A673 (cell line): ENCODE measurements around the gene LRP1B. TPM values are rescaled to one million over a fixed set of nuclear protein-coding genes. Genes with fewer than 3 reads are reported as not detected.

Source experiments
- BruUV-seq: library from RNA; stranded (reverse); fragments of 400-500 nt; replicated peaks from 2 replicates; lab custom pipeline; 2021; lab: Mats Ljungman, UMichigan
- CTCF ChIA-PET: fragments of 300-600 bp; sonication (Branson Sonifier 250); formaldehyde crosslinking; loops from one replicate; lab custom pipeline; 2022; ENCODE audit warnings: antibody characterized with exemption; lab: Charles Lee
- POLR2A ChIA-PET: fragments of 300-600 bp; sonication (Branson Sonifier 250); formaldehyde crosslinking; loops from one replicate; lab custom pipeline; 2022; ENCODE audit warnings: antibody characterized with exemption; ENCODE audit not compliant: low non-redundant PET; lab: Charles Lee
- DNase-seq: peaks from one replicate; pipeline ENCODE4 v3.0.0-alpha.2; 2015; ENCODE audit warnings: low spot score
- H3K27ac ChIP-seq: fragments of 200-600 bp; sonication (generic); 2 replicates; pipeline ENCODE4 v1.5.1; 2016; ENCODE audit warnings: mixed run types, low read depth, mild to moderate bottlenecking, mixed read lengths, antibody characterized with exemption, low read length; ENCODE audit not compliant: poor library complexity, severe bottlenecking
- H3K27me3 ChIP-seq: fragments of 200-600 bp; sonication (generic); replicated peaks from 2 replicates; pipeline ENCODE4 v1.6.1; 2017; ENCODE audit warnings: mixed run types, low read depth, mild to moderate bottlenecking, mixed read lengths, antibody characterized with exemption, low read length; ENCODE audit not compliant: insufficient read depth, poor library complexity
- H3K36me3 ChIP-seq: fragments of 200-600 bp; sonication (generic); 2 replicates; pipeline ENCODE4 v1.6.1; 2016; ENCODE audit warnings: mixed run types, mild to moderate bottlenecking, mixed read lengths, antibody characterized with exemption, low read length; ENCODE audit not compliant: insufficient read depth, poor library complexity, severe bottlenecking
- H3K4me1 ChIP-seq: fragments of 200-600 bp; sonication (generic); 2 replicates; pipeline ENCODE4 v1.6.1; 2017; ENCODE audit warnings: mixed run types, mild to moderate bottlenecking, mixed read lengths, antibody characterized with exemption, low read length; ENCODE audit not compliant: insufficient read depth, poor library complexity, severe bottlenecking
- H3K4me3 ChIP-seq: fragments of 200-600 bp; sonication (generic); 2 replicates; pipeline ENCODE4 v1.5.1; 2016; ENCODE audit warnings: low read depth, mixed run types, mild to moderate bottlenecking, mixed read lengths, low read length; ENCODE audit not compliant: poor library complexity, severe bottlenecking
- H3K9me3 ChIP-seq: fragments of 200-600 bp; sonication (generic); 2 replicates; pipeline ENCODE4 v1.6.1; 2016; ENCODE audit warnings: mixed run types, low read depth, mild to moderate bottlenecking, mixed read lengths, antibody characterized with exemption, low read length; ENCODE audit not compliant: poor library complexity, severe bottlenecking
- CTCF ChIP-seq: fragments of 300-800, 200-600 bp; sonication (generic); conservative IDR thresholded peaks from 2 replicates; pipeline ENCODE4 v1.5.1; 2017; ENCODE audit warnings: low read depth, mild to moderate bottlenecking, antibody characterized with exemption, low read length, moderate library complexity, mixed read lengths
- EZH2 ChIP-seq: fragments of 200-600 bp; sonication (generic); IDR thresholded peaks from 2 replicates; pipeline ENCODE4 v1.6.1; 2017; ENCODE audit warnings: borderline replicate concordance, low read depth, mild to moderate bottlenecking, mixed read lengths, antibody characterized with exemption, low read length; ENCODE audit not compliant: poor library complexity, severe bottlenecking
- intact Hi-C: fragments of 100-400 bp; cut with micrococcal nuclease; formaldehyde crosslinking; loops from one replicate; pipeline ENCODE4 v1.10.0; 2022; ENCODE audit not compliant: unreplicated experiment
- total RNA-seq: library from RNA; stranded (reverse); gene quantifications from 2 replicates; pipeline ENCODE4 v1.2.3, GENCODE V29; 2021

LRP1B gene
- total RNA-seq, 1 experiment from 2014 or later, result 9.9 TPM

DNA sequence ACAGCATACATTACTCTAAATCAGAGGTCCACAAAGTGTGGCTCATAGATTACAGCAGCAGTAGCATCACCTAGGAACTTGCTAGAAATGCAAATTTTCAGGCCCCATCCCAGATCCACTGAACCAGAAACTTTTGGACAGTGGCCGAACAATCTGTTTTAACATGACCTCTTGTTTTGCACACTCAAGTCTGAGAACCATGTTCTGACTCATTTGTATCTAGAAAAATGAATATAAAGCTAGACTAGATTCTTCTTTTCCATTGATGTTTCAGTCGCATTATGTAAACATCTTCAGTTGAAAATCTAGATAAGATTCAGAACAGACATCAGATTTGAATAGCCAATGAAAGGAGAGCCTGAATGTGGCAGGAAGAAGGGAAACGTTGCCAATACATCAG is 608.8 kb downstream of the LRP1B start:
- Histone ChIP-seq H3K36me3 (no peaks in the 10 kb centered on the region), H3K27me3 (no peaks in the 10 kb centered on the region), H3K27ac (no peak overlapping the region), H3K4me3 (no peak overlapping the region), H3K4me1 (no peaks in the 10 kb centered on the region), H3K9me3 (no peaks in the 10 kb centered on the region)
- ChIA-PET CTCF (no interaction called here), POLR2A (no interaction called here)
- BruUV-seq, result no TSS peak
- intact Hi-C loops, result no loop called here
- no peak for TF ChIP-seq EZH2
- no peak for TF ChIP-seq CTCF
- no peak for DNase-seq

GRCh38 chr2:141519906-141520305 is 610.9 kb downstream of the LRP1B start:
- TF ChIP-seq CTCF (no peak), EZH2 (no peak)
- no peak overlapping the region for H3K4me3 ChIP-seq
- intact Hi-C loops, result no loop called here
- no peak overlapping the region for H3K27ac ChIP-seq
- BruUV-seq, result no TSS peak
- no peak for DNase-seq
- no peaks in the 10 kb centered on the region for H3K9me3 ChIP-seq
- H3K36me3 ChIP-seq, result no peaks in the 10 kb centered on the region
- H3K27me3 ChIP-seq, result no peaks in the 10 kb centered on the region
- no peaks in the 10 kb centered on the region for H3K4me1 ChIP-seq
- POLR2A ChIA-PET, result no interaction called here
- CTCF ChIA-PET, result no interaction called here

DNA sequence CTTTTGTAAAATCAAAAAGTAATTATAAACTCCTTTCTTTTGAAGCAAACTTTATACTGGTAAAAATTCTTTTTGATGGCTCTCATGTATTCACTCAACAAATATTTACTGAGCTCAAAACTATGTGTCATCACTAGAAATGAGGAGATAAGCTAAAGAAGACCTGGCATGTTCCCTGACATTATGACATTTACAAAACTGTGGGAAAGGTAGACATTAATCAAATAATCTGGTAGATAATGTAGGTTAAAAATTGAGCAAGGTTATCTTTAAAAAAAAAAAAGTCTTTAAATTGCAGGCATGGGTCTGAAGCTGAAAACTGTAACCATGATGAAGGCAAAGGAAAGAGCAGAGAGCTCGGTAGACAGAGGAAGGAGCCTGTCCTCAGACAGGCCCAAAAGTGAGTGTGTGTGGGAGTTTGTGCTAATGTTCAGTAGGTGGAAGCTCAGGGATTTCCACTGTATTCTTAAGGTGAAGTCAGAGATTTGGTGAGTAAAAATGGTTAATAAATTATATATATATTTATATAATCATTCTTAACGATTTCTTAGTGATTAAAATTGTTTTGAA is 612.9 kb downstream of the LRP1B start:
- no peak overlapping the region for H3K4me3 ChIP-seq
- intact Hi-C loops, result no loop called here
- no peaks in the 10 kb centered on the region for H3K4me1 ChIP-seq
- H3K36me3 ChIP-seq, result no peaks in the 10 kb centered on the region
- no peaks in the 10 kb centered on the region for H3K9me3 ChIP-seq
- BruUV-seq, result no TSS peak
- TF ChIP-seq EZH2 (no peak), CTCF (no peak)
- no peak overlapping the region for H3K27ac ChIP-seq
- ChIA-PET POLR2A (no interaction called here), CTCF (no interaction called here)
- DNase-seq, result no peak
- H3K27me3 ChIP-seq, result no peaks in the 10 kb centered on the region
